Measurements from ENCODE around the gene RAB29.
A peak's percentile ranks its signal among the peaks of the same experiment; 100 is the strongest.
"Not testable (repeated sequence)": the region's sequence is repeated elsewhere in the genome, so short reads cannot be mapped to it uniquely, and the experiment has no call there.

The RAB29 gene

GRCh38 chr1:205763980-205764379, 11.3 kb downstream of the RAB29 start:
- DNase-seq, result no peak

- no peak for DNase-seq
Observed at GRCh38 chr1:205760606-205761005, 14.7 kb downstream of the RAB29 start.

GRCh38 chr1:205756552-205756951, 18.7 kb downstream of the RAB29 start:
- DNase-seq, result no peak

GRCh38 chr1:205754857-205755256, 20.4 kb downstream of the RAB29 start:
- no peak for DNase-seq

- DNase-seq, result no peak
Observed at GRCh38 chr1:205751036-205751651, 24.1 kb downstream of the RAB29 start.

- peak; percentile 100 for DNase-seq
Observed at GRCh38 chr1:205750138-205751035, 24.9 kb downstream of the RAB29 start, which contains the start of gene NUCKS1. Gene NUCKS1, minus strand, starts transcription at chr1:205750182. Its CDS starts 209 bp downstream, at chr1:205749973.

GRCh38 chr1:205749234-205750137, 25.8 kb downstream of the RAB29 start:
- DNase-seq, result peak; percentile 96

GRCh38 chr1:205748403-205749233, 26.7 kb downstream of the RAB29 start:
- DNase-seq, result no peak

GRCh38 chr1:205746757-205747412, 28.4 kb downstream of the RAB29 start:
- no peak for DNase-seq

GRCh38 chr1:205744403-205744802, 30.9 kb downstream of the RAB29 start:
- no peak for DNase-seq

GRCh38 chr1:205743977-205744376, 31.3 kb downstream of the RAB29 start:
- DNase-seq, result no peak

- DNase-seq, result no peak
Observed at GRCh38 chr1:205741681-205742080, 33.6 kb downstream of the RAB29 start.

- no peak for DNase-seq
Observed at GRCh38 chr1:205739348-205740160, 35.7 kb downstream of the RAB29 start.

- DNase-seq, result no peak
Observed at GRCh38 chr1:205735218-205735617, 40.1 kb downstream of the RAB29 start.

- no peak for DNase-seq
Observed at GRCh38 chr1:205733438-205734175, 41.7 kb downstream of the RAB29 start.

- no peak for DNase-seq
Observed at GRCh38 chr1:205729945-205730610, 45.2 kb downstream of the RAB29 start.

- no peak for DNase-seq
Observed at GRCh38 chr1:205726619-205727125, 48.6 kb downstream of the RAB29 start.

- no peak for DNase-seq
Observed at GRCh38 chr1:205725514-205725913, 49.8 kb downstream of the RAB29 start.

GRCh38 chr1:205720740-205721139, 54.5 kb downstream of the RAB29 start:
- not testable (repeated sequence) for DNase-seq

Data from eye (tissue), 1 donor.